Cardiac muscle cell (in vitro differentiated cells and primary cell): ENCODE results near the gene LACTBL1. TPM values are rescaled to one million over a fixed set of nuclear protein-coding genes. Genes with fewer than 3 reads are reported as not detected.

Source experiments
- DNase-seq, 2 donors: peaks; one replicate each; pipeline versions ENCODE4 v3.0.0 to v3.0.0-alpha.2; 2010 to 2017; ENCODE audit warnings: low read depth in 1 of 2, low spot score in 1 of 2
- H3K27ac ChIP-seq: fragments of 200-600 bp; sonication (generic); 2 replicates; pipeline ENCODE4 v1.5.1; 2016
- H3K27me3 ChIP-seq: fragments of 200-600 bp; sonication (generic); 2 replicates; pipeline ENCODE4 v1.6.0; 2016; ENCODE audit warnings: control low read depth
- H3K36me3 ChIP-seq: fragments of 200-600 bp; sonication (generic); 2 replicates; pipeline ENCODE4 v1.5.1; 2016; ENCODE audit warnings: control low read depth
- H3K4me1 ChIP-seq: fragments of 200-600 bp; sonication (generic); 2 replicates; pipeline ENCODE4 v1.8.1; 2017; ENCODE audit warnings: low read depth, mild to moderate bottlenecking, mixed run types
- H3K4me3 ChIP-seq: fragments of 200-600 bp; sonication (generic); 2 replicates; pipeline ENCODE4 v1.5.1; 2016; ENCODE audit warnings: mild to moderate bottlenecking
- H3K9me3 ChIP-seq: fragments of 200-600 bp; sonication (generic); 2 replicates; pipeline ENCODE4 v1.5.1; 2017; ENCODE audit warnings: low read depth, mild to moderate bottlenecking, control low read depth
- polyA plus RNA-seq: library from polyadenylated mRNA; unstranded; fragments of >200 nt; fragmentation: Nextera tagmentation; extraction: Ambion mirVana; gene quantifications from 2 replicates; pipeline ENCODE4 v1.2.1, GENCODE V29; 2016
- total RNA-seq: library from RNA; depleted of rRNA; stranded (reverse); fragments of >200 nt; gene quantifications from 2 replicates; pipeline ENCODE4 v1.2.3, GENCODE V29; 2016
- TF ChIP-seq, protein P1 (sequence below): IDR thresholded peaks from 2 replicates; pipeline ENCODE4 v1.5.1; 2012; ENCODE audit warnings: low read depth, mild to moderate bottlenecking, low read length

The LACTBL1 gene
- total and polyA plus RNA-seq, 2 experiments from 2014 or later = not detected

- no peak overlapping the region for H3K27ac ChIP-seq
- H3K4me1 ChIP-seq = no peaks in the 10 kb centered on the region
- TF ChIP-seq, protein P1, sequence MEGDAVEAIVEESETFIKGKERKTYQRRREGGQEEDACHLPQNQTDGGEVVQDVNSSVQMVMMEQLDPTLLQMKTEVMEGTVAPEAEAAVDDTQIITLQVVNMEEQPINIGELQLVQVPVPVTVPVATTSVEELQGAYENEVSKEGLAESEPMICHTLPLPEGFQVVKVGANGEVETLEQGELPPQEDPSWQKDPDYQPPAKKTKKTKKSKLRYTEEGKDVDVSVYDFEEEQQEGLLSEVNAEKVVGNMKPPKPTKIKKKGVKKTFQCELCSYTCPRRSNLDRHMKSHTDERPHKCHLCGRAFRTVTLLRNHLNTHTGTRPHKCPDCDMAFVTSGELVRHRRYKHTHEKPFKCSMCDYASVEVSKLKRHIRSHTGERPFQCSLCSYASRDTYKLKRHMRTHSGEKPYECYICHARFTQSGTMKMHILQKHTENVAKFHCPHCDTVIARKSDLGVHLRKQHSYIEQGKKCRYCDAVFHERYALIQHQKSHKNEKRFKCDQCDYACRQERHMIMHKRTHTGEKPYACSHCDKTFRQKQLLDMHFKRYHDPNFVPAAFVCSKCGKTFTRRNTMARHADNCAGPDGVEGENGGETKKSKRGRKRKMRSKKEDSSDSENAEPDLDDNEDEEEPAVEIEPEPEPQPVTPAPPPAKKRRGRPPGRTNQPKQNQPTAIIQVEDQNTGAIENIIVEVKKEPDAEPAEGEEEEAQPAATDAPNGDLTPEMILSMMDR = no peak
- no peak for DNase-seq
- no peak overlapping the region for H3K4me3 ChIP-seq
- H3K27me3 ChIP-seq = peaks cover under 1% of the 10 kb centered on the region
- H3K36me3 ChIP-seq = no peaks in the 10 kb centered on the region
- peaks cover 7% of the 10 kb centered on the region for H3K9me3 ChIP-seq
Observed at GRCh38 chr1:22962558-22962957, 10.1 kb downstream of the LACTBL1 start.

DNA sequence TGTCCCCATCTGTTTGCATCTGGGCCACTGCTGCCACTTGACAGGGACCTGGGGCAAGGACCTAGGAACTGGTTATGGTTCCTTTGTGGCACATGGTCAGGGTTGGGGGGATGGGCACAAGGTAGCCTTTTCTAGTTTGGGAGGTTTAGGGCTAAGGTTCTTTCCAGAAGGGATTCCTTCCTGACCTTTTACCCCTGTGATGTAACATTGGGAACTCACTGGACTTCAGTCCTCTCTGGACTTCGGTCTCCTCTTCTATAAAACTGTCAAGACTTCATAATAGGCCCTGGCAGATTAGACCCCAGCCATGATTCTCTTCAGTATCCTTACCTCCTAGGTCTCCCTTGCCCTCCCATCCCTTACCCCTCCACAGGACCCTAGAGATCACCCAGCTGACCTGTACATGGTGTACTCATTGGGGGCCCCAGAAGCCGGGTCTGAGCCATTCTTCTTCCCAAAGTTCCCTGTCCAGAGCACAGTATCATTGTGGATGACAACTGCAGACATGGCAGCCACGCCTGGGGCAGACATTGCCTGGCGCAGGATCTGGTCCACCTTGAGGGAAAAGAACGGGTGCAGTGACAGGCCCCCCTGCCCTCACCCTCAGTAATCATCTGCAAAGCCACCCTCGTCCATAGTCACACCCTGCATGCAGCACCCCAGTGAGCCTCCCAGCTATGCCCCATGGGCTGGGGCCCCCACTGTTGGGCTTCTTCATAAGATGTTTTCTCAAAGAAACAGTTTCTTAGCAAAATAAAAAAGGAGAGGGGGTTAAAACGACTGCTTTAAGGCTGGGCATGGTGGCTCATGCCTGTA is 12.9 kb downstream of the LACTBL1 start:
- H3K27me3 ChIP-seq = peaks cover 7% of the 10 kb centered on the region
- H3K27ac ChIP-seq = no peak overlapping the region
- H3K4me1 ChIP-seq = no peaks in the 10 kb centered on the region
- H3K4me3 ChIP-seq = no peak overlapping the region
- DNase-seq = no peak
- H3K9me3 ChIP-seq = no peaks in the 10 kb centered on the region
- no peaks in the 10 kb centered on the region for H3K36me3 ChIP-seq
- TF ChIP-seq, protein P1 = no peak

DNA sequence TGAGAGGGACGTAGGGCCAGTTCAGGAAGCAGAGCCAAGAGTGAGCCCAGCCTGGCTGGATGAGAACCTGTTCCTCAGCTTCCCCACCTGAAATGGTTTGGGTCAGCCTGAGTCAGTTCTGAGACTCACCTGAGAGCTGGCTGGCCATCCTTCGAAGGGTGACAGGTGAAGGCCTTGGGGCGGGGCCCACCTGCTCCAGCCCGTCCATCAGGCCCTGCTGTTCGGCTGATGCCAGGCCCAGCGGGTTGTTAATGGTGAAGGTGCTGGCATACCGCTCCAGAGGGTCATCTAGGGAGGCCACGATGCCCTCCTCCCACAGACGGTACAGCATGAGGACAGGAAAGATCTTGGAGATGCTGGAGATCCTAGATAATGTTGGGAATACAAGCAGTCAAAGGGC is 14.1 kb downstream of the LACTBL1 start:
- no peak overlapping the region for H3K4me3 ChIP-seq
- H3K36me3 ChIP-seq = no peaks in the 10 kb centered on the region
- H3K9me3 ChIP-seq = no peaks in the 10 kb centered on the region
- peaks cover 18% of the 10 kb centered on the region for H3K27me3 ChIP-seq
- TF ChIP-seq, protein P1 = no peak
- H3K4me1 ChIP-seq = no peaks in the 10 kb centered on the region
- H3K27ac ChIP-seq = no peak overlapping the region
- DNase-seq = no peak

- H3K9me3 ChIP-seq = no peaks in the 10 kb centered on the region
- peaks cover 31% of the 10 kb centered on the region for H3K27me3 ChIP-seq
Observed at GRCh38 chr1:22957066-22957465, 15.6 kb downstream of the LACTBL1 start.

DNA sequence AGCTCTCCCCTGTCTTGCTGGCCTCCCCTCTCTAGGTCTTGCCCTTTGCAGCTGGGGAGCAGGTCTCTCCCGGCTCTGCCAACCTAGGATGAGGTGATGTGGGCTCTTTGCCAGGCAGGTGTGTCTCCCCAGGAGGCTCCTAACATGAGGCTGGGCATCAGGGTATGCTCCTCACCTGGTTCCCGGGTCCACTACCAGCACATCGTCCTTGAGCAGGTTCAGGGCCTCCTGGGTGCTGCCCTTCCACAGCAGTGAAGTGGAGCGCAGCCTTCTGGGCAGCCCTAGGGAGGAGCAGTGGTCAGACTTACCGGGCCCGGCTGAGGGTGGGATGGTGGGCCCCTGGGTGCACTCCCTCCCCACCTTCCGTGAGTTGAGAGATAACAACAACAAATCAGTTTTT is 17.5 kb downstream of the LACTBL1 start:
- peaks cover 31% of the 10 kb centered on the region for H3K27me3 ChIP-seq
- TF ChIP-seq, protein P1 = no peak

More at GRCh38 chr1:22957066-22957465, 15.6 kb downstream of the LACTBL1 start:
- TF ChIP-seq, protein P1 = no peak
- Histone ChIP-seq H3K4me1 (no peaks in the 10 kb centered on the region), H3K27ac (no peak overlapping the region), H3K36me3 (no peaks in the 10 kb centered on the region), H3K4me3 (no peak overlapping the region)
- no peak for DNase-seq

More for the DNA sequence above, 17.5 kb downstream of the LACTBL1 start:
- Histone ChIP-seq H3K4me3 (no peak overlapping the region), H3K36me3 (no peaks in the 10 kb centered on the region), H3K9me3 (no peaks in the 10 kb centered on the region), H3K27ac (no peak overlapping the region), H3K4me1 (no peaks in the 10 kb centered on the region)
- no peak for DNase-seq
